ENCODE data around the gene SLC22A4.

Gene SLC22A4

DNA sequence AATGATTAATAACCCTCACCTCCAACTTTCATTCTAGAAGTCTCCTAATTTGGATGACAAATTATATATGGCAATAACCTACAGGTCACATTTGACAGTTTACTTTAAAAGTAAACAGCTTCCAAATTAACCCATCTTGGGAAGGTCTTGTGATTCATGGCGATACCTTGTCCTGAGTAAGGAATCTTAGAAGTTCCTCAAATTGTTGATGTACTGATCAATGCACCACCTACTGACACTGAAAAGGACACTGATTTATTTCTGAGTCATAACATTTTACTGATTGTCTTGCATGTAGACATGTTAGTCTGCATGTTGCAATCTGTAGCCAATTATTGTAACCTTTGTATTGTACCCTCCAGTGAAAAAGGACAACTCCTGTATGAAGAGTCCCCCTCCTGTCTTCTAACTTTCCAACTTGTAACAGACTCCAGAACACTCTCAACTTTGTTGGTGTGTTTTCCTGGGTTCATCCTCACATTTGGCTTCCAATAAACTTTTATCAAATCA, 59.3 kb downstream of the SLC22A4 start:
- DNase-seq: no peak

- no peak for DNase-seq
Measured at GRCh38 chr5:132354381-132355139, 60.4 kb downstream of the SLC22A4 start.

- DNase-seq: no peak
Measured at GRCh38 chr5:132355140-132355765, 61.1 kb downstream of the SLC22A4 start.

DNA sequence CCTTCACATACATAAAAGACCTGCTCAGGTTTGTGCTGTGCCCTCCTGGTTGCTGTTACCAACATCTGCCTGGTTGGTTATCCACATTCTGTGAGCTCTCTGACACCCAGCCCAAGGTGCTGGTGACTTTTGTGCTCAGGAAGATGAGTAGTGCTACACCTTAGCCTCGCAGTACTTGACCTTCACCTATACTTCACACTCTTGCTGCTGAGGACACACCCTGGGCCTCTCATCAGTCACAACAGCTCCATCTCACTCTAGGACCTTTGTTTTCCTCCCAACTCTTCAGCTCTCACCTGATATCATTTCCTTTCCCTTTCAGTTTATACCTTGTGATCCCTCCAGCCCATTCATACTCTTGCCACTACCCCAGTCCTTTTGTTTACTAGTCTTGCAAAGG, 64.6 kb downstream of the SLC22A4 start:
- no peak for DNase-seq

- DNase-seq: no peak
Measured at GRCh38 chr5:132362086-132362485, 67.9 kb downstream of the SLC22A4 start.

DNA sequence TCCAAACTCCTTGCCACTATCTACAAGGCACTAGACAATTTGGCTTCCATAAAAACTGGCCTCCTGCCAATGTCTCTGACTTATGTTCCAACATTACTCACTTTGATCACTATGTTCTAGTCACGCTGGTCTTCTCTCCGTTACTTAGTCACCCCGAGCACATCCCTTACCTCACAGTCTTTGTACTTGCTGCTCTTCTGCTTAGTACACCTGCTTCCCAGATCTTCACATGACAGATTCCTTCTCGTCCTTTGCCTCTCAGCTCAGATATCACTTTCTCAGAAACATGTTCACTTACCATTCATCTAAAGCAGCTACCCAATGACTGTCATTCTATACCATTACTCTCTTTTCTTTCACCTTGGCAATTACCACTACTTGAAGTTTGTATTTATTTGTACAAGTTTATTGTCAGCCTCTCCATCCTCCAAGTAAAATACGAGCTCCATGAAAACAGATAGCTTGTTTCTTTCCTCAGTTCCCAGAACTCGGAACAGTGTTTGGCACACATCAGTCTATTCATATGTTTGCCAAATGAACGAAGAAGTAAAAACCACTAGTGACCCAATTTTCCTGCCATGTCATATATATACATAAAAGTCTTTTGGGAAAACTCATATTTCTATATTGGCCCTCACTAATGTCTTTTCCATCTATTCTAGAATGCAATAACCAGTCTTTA, 69.4 kb downstream of the SLC22A4 start:
- no peak for DNase-seq

DNA sequence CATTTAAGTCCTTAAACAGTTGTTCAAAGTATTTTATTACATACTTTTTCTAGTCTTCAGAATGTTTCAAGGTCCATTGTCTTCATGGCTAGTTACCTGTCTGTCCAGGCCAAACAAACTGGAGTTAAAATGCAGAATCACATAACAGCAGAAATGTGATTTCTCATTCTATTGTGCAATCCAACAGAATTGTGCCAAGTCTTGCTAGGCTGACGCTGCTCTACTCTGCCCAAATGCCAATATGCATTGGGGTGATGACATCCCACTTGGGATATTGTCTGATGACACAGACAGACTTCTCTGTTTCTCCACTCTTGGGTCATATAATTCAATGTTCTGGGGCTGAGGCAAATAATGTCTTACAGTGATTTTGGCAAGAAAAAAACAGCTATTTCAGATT, 70.1 kb downstream of the SLC22A4 start:
- DNase-seq: no peak

GRCh38 chr5:132365213-132365612, 71.0 kb downstream of the SLC22A4 start:
- DNase-seq: no peak

- no peak for DNase-seq
Measured at GRCh38 chr5:132368186-132368585, 74.0 kb downstream of the SLC22A4 start.

- no peak for DNase-seq
Measured at GRCh38 chr5:132369007-132369473, 74.8 kb downstream of the SLC22A4 start.

- peak; percentile 45 for DNase-seq
Measured at GRCh38 chr5:132369474-132370180, 75.4 kb downstream of the SLC22A4 start, which contains the start of gene SLC22A5. Gene SLC22A5 (plus strand): TSS chr5:132369710. CDS start chr5:132369973, 263 bp downstream.

DNA sequence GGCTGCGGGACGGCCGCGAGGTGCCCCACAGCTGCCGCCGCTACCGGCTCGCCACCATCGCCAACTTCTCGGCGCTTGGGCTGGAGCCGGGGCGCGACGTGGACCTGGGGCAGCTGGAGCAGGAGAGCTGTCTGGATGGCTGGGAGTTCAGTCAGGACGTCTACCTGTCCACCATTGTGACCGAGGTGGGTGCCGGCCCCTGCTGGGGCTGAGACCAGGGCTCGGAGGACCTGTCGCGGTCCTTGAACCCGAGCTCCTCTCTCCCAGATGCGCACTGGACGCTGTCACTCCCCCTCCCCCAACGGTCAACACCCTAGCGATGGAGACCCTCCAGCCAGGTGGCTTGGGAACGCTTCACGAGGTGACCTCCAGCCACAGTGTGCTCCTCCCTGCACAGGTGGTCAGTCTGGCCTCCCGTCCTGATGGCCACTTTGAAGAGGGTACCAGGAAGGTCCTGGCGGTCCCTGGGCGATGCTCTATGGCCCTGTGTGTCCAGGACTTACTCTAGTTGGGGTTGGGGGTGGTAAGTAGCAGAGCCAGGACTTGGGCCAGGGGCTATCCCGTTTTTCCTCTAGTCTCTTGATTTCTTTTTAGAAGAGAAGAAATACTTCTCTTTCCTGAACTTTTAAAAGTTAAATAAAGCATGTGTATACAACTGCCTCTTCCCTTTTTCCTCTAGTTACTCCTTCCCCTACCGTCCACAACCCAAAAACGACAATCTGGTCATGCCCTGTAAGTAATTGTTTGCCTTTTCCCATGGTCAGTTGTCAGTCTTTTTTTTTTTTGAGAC, 76.2 kb downstream of the SLC22A4 start:
- DNase-seq: no peak

DNA sequence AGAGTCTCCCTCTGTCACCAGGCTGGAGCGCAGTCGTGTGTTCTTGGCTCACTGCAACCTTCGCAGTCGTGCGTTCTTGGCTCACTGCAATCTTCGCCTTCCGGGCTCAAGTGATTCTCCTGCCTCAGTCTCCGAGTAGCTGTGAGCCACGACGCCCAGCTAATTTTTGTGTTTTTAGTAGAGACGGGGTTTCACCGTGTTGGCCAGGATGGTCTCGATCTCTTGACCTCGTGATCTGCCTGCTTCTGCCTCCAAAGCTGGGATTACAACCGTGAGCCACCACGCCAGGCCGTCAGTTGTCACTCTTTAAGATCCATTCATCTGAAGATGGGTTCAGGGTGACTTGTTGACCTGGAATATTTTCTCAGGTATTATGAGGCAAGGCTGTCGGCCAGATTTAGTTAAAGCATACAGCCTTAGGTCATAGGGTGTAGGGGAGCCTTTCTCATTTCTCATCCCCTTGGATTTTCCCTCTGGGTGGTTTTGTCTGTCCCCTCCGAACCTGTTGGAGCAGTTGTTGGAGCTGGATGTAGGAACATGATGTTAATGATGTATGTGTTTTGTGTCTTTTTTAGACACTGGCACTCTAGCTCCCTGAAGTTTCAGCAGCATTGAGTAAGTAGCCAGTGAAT, 76.9 kb downstream of the SLC22A4 start:
- no peak for DNase-seq

GRCh38 chr5:132371603-132371994, 77.4 kb downstream of the SLC22A4 start:
- no peak for DNase-seq

DNA sequence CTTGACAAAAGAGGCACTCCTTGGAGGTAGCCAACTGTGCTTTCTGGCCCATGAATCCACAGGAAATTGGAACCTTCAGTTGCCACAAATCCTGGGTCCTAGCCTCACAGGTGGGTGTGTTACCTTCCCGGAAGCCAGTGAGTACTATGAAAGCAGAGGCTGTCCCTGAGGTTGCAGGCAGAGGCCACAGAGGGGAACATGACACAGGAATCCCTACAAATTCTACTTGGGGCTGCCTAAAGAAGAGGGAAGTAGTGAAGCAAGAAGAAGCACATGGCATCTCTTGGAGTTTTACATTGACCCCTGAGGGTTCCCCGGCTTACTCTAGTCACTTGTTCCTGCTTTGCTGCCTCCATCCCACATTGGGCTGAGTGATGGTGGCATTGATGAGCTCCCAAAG, 77.9 kb downstream of the SLC22A4 start:
- no peak for DNase-seq

DNA sequence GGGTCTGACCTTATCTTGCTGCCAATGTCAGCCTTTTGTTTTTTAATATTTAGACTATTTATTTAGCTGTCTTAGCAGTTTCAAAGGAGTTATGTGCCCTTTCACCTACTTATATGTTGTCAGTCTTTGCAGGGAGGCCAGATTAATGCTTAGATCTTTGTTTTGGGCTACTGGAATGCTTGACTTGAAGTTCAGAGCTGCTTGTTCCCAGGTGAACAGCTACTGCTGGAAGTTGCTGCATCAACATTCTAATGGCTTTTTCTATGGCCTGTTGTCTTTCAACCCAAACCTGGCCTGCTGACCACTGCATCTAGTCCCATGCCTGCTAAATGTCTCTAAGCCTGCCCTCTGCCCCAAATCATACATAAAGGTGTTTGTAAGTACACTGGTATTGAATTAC, 78.3 kb downstream of the SLC22A4 start:
- DNase-seq: no peak

- DNase-seq: no peak
Measured at GRCh38 chr5:132375957-132376356, 81.8 kb downstream of the SLC22A4 start.

- no peak for DNase-seq
Measured at GRCh38 chr5:132376694-132377641, 82.8 kb downstream of the SLC22A4 start.

DNA sequence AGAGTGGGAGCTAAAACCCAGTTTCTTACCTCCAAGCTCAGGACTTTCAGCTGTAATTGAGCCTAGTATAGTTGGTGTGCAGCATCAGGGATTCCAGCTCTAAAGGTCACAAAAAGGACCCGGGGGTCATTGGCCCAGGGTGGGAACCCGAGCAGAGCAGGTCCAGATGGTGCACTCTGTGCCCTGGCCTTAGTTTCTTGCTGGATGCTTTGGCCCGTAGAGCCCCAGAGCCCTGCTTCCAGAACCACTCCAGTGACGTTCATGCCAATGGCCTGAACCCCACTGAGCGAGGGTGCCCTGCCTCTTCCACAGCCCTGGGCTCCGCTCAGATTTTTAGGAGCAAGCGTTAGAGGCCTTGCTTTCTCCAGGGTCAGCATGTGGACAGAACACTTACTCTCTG, 83.5 kb downstream of the SLC22A4 start:
- no peak for DNase-seq

- DNase-seq: no peak
Measured at GRCh38 chr5:132378580-132378979, 84.4 kb downstream of the SLC22A4 start.

Data from NCI-H1436 (cell line).